Measurements from ENCODE around the gene PACS2.

DNA sequence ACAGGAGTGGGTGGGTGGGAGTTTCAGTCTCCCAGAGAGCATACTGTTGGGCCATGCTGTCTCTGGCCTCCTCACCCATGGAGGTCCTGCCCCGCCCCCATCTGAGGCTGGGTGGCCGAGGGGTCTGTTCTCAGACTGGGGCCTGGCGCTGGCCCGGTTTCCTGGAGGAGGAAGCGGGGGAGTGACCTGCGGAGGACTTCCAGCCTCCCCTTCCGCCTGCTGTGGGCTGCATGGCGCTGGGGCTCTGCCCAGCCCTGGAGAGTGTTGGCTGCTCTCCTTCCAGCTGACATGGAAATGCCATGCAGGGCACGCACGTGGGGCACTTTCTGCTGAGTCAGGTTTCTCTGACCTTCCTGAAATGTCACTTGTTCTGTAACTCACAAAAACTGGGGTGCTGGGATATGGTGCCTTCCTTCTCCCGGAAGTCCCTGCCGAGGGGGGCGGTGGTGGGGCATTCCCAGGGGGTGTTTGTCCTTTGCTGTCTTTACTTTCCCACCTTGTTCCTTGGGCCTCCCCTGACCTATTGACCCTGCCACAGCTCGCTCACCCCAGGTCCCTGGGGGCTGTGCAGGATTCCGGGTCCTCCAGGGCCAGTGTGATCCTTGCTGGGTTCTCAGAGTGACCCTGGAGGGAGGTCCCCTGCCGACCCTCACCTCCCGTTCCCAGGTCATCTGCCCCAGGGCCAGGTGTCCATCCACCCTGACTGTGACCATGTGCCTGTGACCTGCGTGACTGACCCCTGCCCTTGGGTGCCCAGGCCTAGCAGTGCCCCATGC lies 23.6 kb downstream of the PACS2 start:
- no peak for TF ChIP-seq CTCF (IDR thresholded peaks at IDR 0.05)
- no peak for TF ChIP-seq NRF1 (IDR thresholded peaks at IDR 0.05; ENCODE audit: low read depth, low read length)
- TF ChIP-seq TAF1 (IDR thresholded peaks at IDR 0.05; ENCODE audit: borderline replicate concordance, low read depth, low read length): no peak
- TF ChIP-seq SMC3 (IDR thresholded peaks at IDR 0.05; ENCODE audit: low read depth, low read length): no peak
- TF ChIP-seq REST (IDR thresholded peaks at IDR 0.05; ENCODE audit: low read depth, low read length): no peak
- no peak for TF ChIP-seq SIN3A (IDR thresholded peaks at IDR 0.05; ENCODE audit: borderline replicate concordance, low read depth, low read length)
- TF ChIP-seq EP300 (IDR thresholded peaks at IDR 0.05; ENCODE audit: borderline replicate concordance in 1 of 2, low read depth in 1 of 2, low read length in 1 of 2): no peak
- no peak for TF ChIP-seq GATA2 (CRISPR knock-in tag; IDR thresholded peaks at IDR 0.05)

Data from SK-N-SH (cell line).